Measurements from ENCODE around the gene WASHC1. TPM values are rescaled to one million over a fixed set of nuclear protein-coding genes. Genes with fewer than 3 reads are reported as not detected.
"Not testable (repeated sequence)": the region's sequence is repeated elsewhere in the genome, so short reads cannot be mapped to it uniquely, and the experiment has no call there.

WASHC1 gene
- polyA plus RNA-seq, 3 donors: 0.85 to 24.0 (median 1.4) TPM

DNA sequence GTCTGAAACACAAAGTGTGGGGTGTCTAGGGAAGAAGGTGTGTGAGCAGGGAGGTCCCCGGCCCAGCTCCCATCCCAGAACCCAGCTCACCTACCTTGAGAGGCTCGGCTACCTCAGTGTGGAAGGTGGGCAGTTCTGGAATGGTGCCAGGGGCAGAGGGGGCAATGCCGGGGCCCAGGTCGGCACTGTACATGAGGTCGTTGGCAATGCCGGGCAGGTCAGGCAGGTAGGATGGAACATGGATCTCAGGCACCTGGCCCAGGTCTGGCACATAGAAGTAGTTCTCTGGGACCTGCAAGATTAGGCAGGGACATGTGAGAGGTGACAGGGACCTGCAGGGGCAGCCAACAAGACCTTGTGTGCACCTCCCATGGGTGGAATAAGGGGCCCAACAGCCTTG is 12.4 kb downstream of the WASHC1 start:
- no CpG with 5 or more reads among the region's 6 CpGs for WGBS (ENCODE audit: insufficient coverage)
- DNase-seq; H3K27ac Mint-ChIP-seq; H2AFZ ChIP-seq (ENCODE audit: insufficient read depth, low read depth, low read length, poor library complexity, severe bottlenecking); intact Hi-C loops (cut with micrococcal nuclease); H3K4me1 ChIP-seq (ENCODE audit: control insufficient read depth in 1 of 2, insufficient read depth in 2 of 2, low read length in 2 of 2); H3K36me3 ChIP-seq (replicated peaks in 1 of 2; ENCODE audit: control insufficient read depth in 1 of 2, insufficient read depth in 2 of 2, low read length in 2 of 2); H3K27me3 Mint-ChIP-seq (ENCODE audit: low read depth in 3 of 3); H3K27me3 ChIP-seq (ENCODE audit: control insufficient read depth in 2 of 2, insufficient read depth in 2 of 2, low read length in 2 of 2); H3K4me3 Mint-ChIP-seq; H3K9me3 Mint-ChIP-seq; H3K4me1 Mint-ChIP-seq; H3K4me3 ChIP-seq (replicated peaks in 1 of 3; ENCODE audit: low read depth in 2 of 3, low read length in 3 of 3); H3K9me3 ChIP-seq (replicated peaks in 1 of 2; ENCODE audit: control insufficient read depth in 1 of 2, insufficient read depth in 1 of 2, low read length in 2 of 2); H3K4me2 ChIP-seq (replicated peaks; ENCODE audit: extremely low read depth, low read length, poor library complexity, severe bottlenecking); H4K20me1 ChIP-seq (ENCODE audit: insufficient read depth, low read length); H3K27ac ChIP-seq (ENCODE audit: low read depth in 1 of 2, low read length in 2 of 2); H3K9ac ChIP-seq (ENCODE audit: insufficient read depth, low read length, poor library complexity, severe bottlenecking); H3K79me2 ChIP-seq (ENCODE audit: insufficient read depth, low read length): not testable (repeated sequence)
- peaks cover 4 to 10% of the 10 kb centered on the region in 2 donors for H3K36me3 Mint-ChIP-seq

- Mint-ChIP-seq H3K36me3 (peaks cover 4 to 10% of the 10 kb centered on the region in 2 donors), H3K27ac (peak overlapping the region in 1 of 7 donors; percentile 50)
- H3K9me3 ChIP-seq (replicated peaks in 1 of 2; ENCODE audit: control insufficient read depth in 1 of 2, insufficient read depth in 1 of 2, low read length in 2 of 2); H3K9ac ChIP-seq (ENCODE audit: insufficient read depth, low read length, poor library complexity, severe bottlenecking); DNase-seq; H3K9me3 Mint-ChIP-seq; H3K27me3 ChIP-seq (ENCODE audit: control insufficient read depth in 2 of 2, insufficient read depth in 2 of 2, low read length in 2 of 2); H3K27ac ChIP-seq (ENCODE audit: low read depth in 1 of 2, low read length in 2 of 2); H3K4me3 Mint-ChIP-seq; H2AFZ ChIP-seq (ENCODE audit: insufficient read depth, low read depth, low read length, poor library complexity, severe bottlenecking); H3K79me2 ChIP-seq (ENCODE audit: insufficient read depth, low read length); H4K20me1 ChIP-seq (ENCODE audit: insufficient read depth, low read length); H3K4me3 ChIP-seq (replicated peaks in 1 of 3; ENCODE audit: low read depth in 2 of 3, low read length in 3 of 3); H3K4me1 Mint-ChIP-seq; H3K4me2 ChIP-seq (replicated peaks; ENCODE audit: extremely low read depth, low read length, poor library complexity, severe bottlenecking); H3K27me3 Mint-ChIP-seq (ENCODE audit: low read depth in 3 of 3); intact Hi-C loops (cut with micrococcal nuclease); H3K36me3 ChIP-seq (replicated peaks in 1 of 2; ENCODE audit: control insufficient read depth in 1 of 2, insufficient read depth in 2 of 2, low read length in 2 of 2); H3K4me1 ChIP-seq (ENCODE audit: control insufficient read depth in 1 of 2, insufficient read depth in 2 of 2, low read length in 2 of 2): not testable (repeated sequence)
- 81% methylated on average over 3 of the region's 10 CpGs for WGBS (ENCODE audit: insufficient coverage)
Measured at GRCh38 chr9:14129-14809, 15.0 kb downstream of the WASHC1 start.

- DNase-seq; H3K36me3 Mint-ChIP-seq; H4K20me1 ChIP-seq (ENCODE audit: insufficient read depth, low read length); H3K9me3 ChIP-seq (replicated peaks in 1 of 2; ENCODE audit: control insufficient read depth in 1 of 2, insufficient read depth in 1 of 2, low read length in 2 of 2); H3K4me3 Mint-ChIP-seq; H3K4me3 ChIP-seq (replicated peaks in 1 of 3; ENCODE audit: low read depth in 2 of 3, low read length in 3 of 3); H3K27ac Mint-ChIP-seq; H3K27me3 ChIP-seq (ENCODE audit: control insufficient read depth in 2 of 2, insufficient read depth in 2 of 2, low read length in 2 of 2); H2AFZ ChIP-seq (ENCODE audit: insufficient read depth, low read depth, low read length, poor library complexity, severe bottlenecking); H3K27ac ChIP-seq (ENCODE audit: low read depth in 1 of 2, low read length in 2 of 2); H3K4me1 ChIP-seq (ENCODE audit: control insufficient read depth in 1 of 2, insufficient read depth in 2 of 2, low read length in 2 of 2); intact Hi-C loops (cut with micrococcal nuclease); H3K27me3 Mint-ChIP-seq (ENCODE audit: low read depth in 3 of 3); H3K79me2 ChIP-seq (ENCODE audit: insufficient read depth, low read length); H3K36me3 ChIP-seq (replicated peaks in 1 of 2; ENCODE audit: control insufficient read depth in 1 of 2, insufficient read depth in 2 of 2, low read length in 2 of 2); H3K4me1 Mint-ChIP-seq; H3K4me2 ChIP-seq (replicated peaks; ENCODE audit: extremely low read depth, low read length, poor library complexity, severe bottlenecking); H3K9ac ChIP-seq (ENCODE audit: insufficient read depth, low read length, poor library complexity, severe bottlenecking); H3K9me3 Mint-ChIP-seq: not testable (repeated sequence)
- WGBS (ENCODE audit: insufficient coverage): no CpG with 5 or more reads among the region's 26 CpGs
- TF ChIP-seq, protein P1, sequence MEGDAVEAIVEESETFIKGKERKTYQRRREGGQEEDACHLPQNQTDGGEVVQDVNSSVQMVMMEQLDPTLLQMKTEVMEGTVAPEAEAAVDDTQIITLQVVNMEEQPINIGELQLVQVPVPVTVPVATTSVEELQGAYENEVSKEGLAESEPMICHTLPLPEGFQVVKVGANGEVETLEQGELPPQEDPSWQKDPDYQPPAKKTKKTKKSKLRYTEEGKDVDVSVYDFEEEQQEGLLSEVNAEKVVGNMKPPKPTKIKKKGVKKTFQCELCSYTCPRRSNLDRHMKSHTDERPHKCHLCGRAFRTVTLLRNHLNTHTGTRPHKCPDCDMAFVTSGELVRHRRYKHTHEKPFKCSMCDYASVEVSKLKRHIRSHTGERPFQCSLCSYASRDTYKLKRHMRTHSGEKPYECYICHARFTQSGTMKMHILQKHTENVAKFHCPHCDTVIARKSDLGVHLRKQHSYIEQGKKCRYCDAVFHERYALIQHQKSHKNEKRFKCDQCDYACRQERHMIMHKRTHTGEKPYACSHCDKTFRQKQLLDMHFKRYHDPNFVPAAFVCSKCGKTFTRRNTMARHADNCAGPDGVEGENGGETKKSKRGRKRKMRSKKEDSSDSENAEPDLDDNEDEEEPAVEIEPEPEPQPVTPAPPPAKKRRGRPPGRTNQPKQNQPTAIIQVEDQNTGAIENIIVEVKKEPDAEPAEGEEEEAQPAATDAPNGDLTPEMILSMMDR (IDR thresholded peaks at IDR 0.05): peak; percentile 61
Measured at GRCh38 chr9:11206-11605, 18.1 kb downstream of the WASHC1 start.

- H3K4me1 ChIP-seq (ENCODE audit: control insufficient read depth in 1 of 2, insufficient read depth in 2 of 2, low read length in 2 of 2); H3K36me3 ChIP-seq (replicated peaks in 1 of 2; ENCODE audit: control insufficient read depth in 1 of 2, insufficient read depth in 2 of 2, low read length in 2 of 2); H3K79me2 ChIP-seq (ENCODE audit: insufficient read depth, low read length); H3K9me3 Mint-ChIP-seq; H3K9me3 ChIP-seq (replicated peaks in 1 of 2; ENCODE audit: control insufficient read depth in 1 of 2, insufficient read depth in 1 of 2, low read length in 2 of 2); H3K27ac Mint-ChIP-seq; H3K27ac ChIP-seq (ENCODE audit: low read depth in 1 of 2, low read length in 2 of 2); intact Hi-C loops (cut with micrococcal nuclease); H3K36me3 Mint-ChIP-seq; H3K9ac ChIP-seq (ENCODE audit: insufficient read depth, low read length, poor library complexity, severe bottlenecking); H4K20me1 ChIP-seq (ENCODE audit: insufficient read depth, low read length); H2AFZ ChIP-seq (ENCODE audit: insufficient read depth, low read depth, low read length, poor library complexity, severe bottlenecking); H3K4me3 Mint-ChIP-seq; H3K4me3 ChIP-seq (replicated peaks in 1 of 3; ENCODE audit: low read depth in 2 of 3, low read length in 3 of 3); DNase-seq; H3K27me3 ChIP-seq (ENCODE audit: control insufficient read depth in 2 of 2, insufficient read depth in 2 of 2, low read length in 2 of 2); H3K4me1 Mint-ChIP-seq; H3K27me3 Mint-ChIP-seq (ENCODE audit: low read depth in 3 of 3); H3K4me2 ChIP-seq (replicated peaks; ENCODE audit: extremely low read depth, low read length, poor library complexity, severe bottlenecking): not testable (repeated sequence)
- 56% methylated on average over 10 of the region's 41 CpGs for WGBS (ENCODE audit: insufficient coverage)
Measured at GRCh38 chr9:10653-11053, 18.6 kb downstream of the WASHC1 start.

Measured in CD14-positive monocyte (primary cell).